ENCODE data around the gene KLRK1.
"Not testable (repeated sequence)": the region's sequence is repeated elsewhere in the genome, so short reads cannot be mapped to it uniquely, and the experiment has no call there.

KLRK1 gene

GRCh38 chr12:10387498-10387897 is 2.3 kb downstream of the KLRK1 start:
- DNase-seq: not testable (repeated sequence)

GRCh38 chr12:10386857-10387256 is 3.0 kb downstream of the KLRK1 start:
- no peak for DNase-seq

- peak; percentile 89 for DNase-seq
These were observed 4.7 kb downstream of the KLRK1 start for GRCh38 chr12:10385166-10385613.

GRCh38 chr12:10384191-10384590 is 5.7 kb downstream of the KLRK1 start:
- no peak for DNase-seq

GRCh38 chr12:10381928-10382628 is 7.8 kb downstream of the KLRK1 start:
- no peak for DNase-seq

- not testable (repeated sequence) for DNase-seq
These were observed 11.1 kb downstream of the KLRK1 start for GRCh38 chr12:10378737-10379136.

- no peak for DNase-seq
These were observed 15.2 kb downstream of the KLRK1 start for GRCh38 chr12:10374624-10375018.

- DNase-seq: no peak
These were observed 17.3 kb downstream of the KLRK1 start for GRCh38 chr12:10372559-10372958.

GRCh38 chr12:10371893-10372535 is 17.8 kb downstream of the KLRK1 start:
- DNase-seq: not testable (repeated sequence)

- DNase-seq: no peak
These were observed 20.1 kb downstream of the KLRK1 start for GRCh38 chr12:10369557-10370415.

GRCh38 chr12:10368206-10369171 is 21.4 kb downstream of the KLRK1 start:
- no peak for DNase-seq

GRCh38 chr12:10367714-10368113 is 22.1 kb downstream of the KLRK1 start:
- DNase-seq: not testable (repeated sequence)

- DNase-seq: peak; percentile 31
These were observed 23.0 kb downstream of the KLRK1 start for GRCh38 chr12:10366875-10367274.

GRCh38 chr12:10365696-10366405 is 24.0 kb downstream of the KLRK1 start:
- peak; percentile 36 for DNase-seq

- peak; percentile 78 for DNase-seq
These were observed 24.8 kb downstream of the KLRK1 start for GRCh38 chr12:10364815-10365622.

GRCh38 chr12:10363914-10364814 is 25.7 kb downstream of the KLRK1 start:
- DNase-seq: peak; percentile 43

GRCh38 chr12:10363658-10363913 is 26.3 kb downstream of the KLRK1 start:
- DNase-seq: no peak

GRCh38 chr12:10362828-10363657 is 26.8 kb downstream of the KLRK1 start:
- no peak for DNase-seq

- DNase-seq: no peak
These were observed 27.5 kb downstream of the KLRK1 start for GRCh38 chr12:10362325-10362724.

Data from fibroblast of skin of right quadriceps (primary cell).